GM19240 (cell line): ENCODE data around the gene AGBL3.

Source experiments
- DNase-seq: peaks from one replicate; pipeline ENCODE4 v3.0.0; 2011; ENCODE audit warnings: low spot score; ENCODE audit not compliant: insufficient read length

Gene AGBL3

DNA sequence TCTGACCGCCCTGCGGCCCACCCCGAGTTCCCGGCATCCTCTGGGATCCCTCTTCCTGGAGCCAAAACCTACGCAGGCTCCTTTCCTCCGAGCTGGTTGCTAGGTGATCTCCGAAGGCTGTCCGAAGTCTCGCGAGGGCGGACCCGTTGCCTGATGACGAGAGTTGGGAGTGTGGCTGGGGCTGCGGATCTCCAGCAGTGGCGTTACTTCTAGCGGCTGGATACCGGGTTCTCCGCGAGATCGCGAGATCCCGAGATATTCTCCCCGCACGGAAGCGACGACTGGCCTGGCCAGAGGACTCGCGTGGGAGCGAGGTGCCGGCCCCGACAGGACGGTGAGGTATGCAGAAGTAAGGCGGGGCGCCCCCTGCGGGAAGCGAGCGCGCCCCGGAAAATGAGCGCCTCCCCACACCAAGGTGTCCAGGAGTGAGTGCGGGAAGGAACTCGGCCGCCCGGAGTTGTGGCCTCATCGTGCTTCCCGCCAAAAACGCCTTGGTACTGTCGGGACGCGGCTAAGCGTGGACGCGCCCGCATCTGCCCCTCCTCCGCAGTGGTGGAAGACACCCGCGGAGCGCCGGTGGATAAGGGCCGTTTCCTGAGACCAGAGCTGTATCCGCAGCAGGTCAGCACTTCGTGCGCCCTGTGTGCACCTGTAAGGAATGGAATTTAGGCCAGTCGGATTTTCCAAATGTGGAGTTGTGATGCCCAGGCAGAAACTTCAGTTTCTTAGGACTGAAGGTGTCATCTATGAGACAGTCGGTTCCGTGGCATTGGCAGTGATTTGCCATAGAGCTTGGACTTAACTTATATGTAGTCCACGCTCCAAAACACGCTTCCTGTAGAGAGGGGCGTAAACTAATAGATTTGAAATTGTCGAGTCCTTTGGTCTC, at the start of gene AGBL3:
Gene AGBL3, plus strand, starts transcription at position 146 of the 889 bp plus-strand sequence. CDS start 1,426 bp downstream, outside the sequence.
- peak; percentile 80 for DNase-seq

GRCh38 chr7:134936893-134937510, 49.3 kb upstream of the AGBL3 start:
- DNase-seq, result no peak

- no peak for DNase-seq
These were observed 48.2 kb upstream of the AGBL3 start for GRCh38 chr7:134938141-134938540.

GRCh38 chr7:134939136-134939535, 47.2 kb upstream of the AGBL3 start:
- no peak for DNase-seq

DNA sequence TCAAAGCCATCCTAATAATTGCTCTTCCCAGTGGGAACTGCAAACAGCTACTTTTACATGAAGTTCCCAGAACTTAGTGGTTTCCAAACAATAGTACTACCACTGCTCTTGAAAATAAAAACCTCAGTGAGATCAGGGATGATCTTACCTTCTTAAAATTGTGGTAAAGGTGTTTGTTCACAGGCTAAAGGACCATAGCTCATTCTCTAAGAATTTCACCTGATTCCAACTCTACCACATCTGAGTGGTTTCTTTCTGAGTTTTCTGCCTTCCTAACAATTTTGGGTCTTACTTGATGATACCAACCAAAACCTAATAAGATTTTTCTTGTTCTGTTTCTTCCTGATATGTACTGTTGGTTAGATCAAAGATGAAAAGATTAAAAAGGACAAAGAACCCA, 45.6 kb upstream of the AGBL3 start:
- DNase-seq, result no peak

- DNase-seq, result no peak
These were observed 45.0 kb upstream of the AGBL3 start for GRCh38 chr7:134941185-134941900.

DNA sequence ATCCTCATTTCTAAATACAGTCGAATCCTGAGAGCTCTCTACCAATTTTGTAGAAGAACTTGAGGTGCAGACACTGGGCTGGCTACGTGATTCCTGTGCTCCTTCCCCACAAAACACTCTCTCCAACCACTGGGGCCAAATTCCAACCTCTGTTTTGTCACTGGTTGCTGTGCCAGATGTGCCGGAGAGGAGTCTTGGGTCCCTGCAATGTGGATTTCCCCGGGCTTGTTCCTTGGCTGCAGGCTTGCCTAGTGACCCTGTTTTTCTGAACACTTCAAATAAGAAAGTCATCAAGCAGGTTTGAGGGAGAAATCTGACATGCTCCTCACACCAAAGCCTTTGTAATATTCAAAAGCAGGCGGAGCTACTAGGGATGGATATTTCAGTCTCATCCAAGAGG, 44.4 kb upstream of the AGBL3 start:
- DNase-seq, result no peak

- no peak for DNase-seq
These were observed 43.4 kb upstream of the AGBL3 start for GRCh38 chr7:134942690-134943466.

DNA sequence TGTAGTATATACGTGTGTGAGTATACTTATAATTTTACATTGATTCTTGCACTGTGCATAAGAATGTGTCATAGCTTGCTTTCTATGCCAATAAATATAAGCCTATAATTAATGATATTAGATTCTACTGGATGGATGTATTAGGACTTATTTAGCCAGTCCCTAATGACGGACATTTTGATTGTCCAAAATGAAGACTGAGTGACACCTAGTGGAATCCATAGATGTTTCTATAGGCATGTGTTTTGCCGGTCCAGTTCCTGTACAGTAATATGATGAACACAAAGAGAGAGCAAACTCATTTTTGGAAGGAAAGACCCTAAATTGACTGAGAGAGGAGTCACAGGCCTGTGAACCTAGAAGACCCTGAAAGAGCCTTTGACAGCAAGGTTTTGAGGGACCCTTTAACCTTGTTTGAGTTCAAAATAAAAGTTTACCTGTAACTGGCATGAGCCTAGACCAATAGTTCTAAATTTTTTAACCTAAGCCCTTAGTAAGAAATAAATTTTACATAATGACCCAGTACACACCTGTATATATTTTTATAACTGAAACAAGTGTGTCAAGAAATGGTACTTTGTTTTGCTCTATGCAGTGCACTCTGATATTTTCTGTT, 42.4 kb upstream of the AGBL3 start:
- no peak for DNase-seq

- no peak for DNase-seq
These were observed 40.6 kb upstream of the AGBL3 start for GRCh38 chr7:134945691-134946090.

DNA sequence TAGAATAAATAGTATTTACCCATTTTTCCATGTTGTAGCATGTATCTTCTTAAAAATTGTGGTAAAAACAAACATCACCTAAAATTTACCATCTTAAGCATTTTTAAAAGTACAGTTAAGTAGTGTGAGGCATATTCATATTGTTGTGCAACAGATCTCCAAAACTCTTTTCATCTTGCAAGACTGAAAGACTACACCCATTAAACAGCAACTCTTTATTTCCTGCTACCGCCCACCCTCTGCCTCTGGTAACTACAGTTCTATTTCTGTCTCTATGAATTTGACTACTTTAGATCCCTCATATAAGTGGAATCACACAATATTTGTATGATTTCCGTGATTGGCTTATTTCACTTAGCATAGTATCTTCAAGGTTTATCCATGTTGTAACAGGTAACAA, 40.0 kb upstream of the AGBL3 start:
- DNase-seq, result no peak

DNA sequence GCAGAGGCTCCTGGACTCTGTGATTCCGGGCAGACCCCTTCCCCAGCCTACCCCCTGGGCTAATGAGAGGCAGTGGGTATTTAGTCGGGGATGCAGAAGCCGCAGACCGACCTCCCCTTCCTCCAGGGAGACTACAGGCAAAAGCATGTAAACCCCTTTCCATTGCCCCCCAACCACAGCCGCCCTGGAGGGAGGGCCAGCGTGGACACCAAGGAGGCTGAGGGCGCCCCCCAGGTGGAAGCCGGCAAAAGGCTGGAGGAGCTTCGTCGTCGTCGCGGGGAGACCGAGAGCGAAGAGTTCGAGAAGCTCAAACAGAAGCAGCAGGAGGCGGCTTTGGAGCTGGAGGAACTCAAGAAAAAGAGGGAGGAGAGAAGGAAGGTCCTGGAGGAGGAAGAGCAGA, 39.0 kb upstream of the AGBL3 start:
- DNase-seq, result no peak

- DNase-seq, result no peak
These were observed 38.5 kb upstream of the AGBL3 start for GRCh38 chr7:134947831-134948230.

GRCh38 chr7:134948246-134948645, 38.1 kb upstream of the AGBL3 start:
- no peak for DNase-seq

DNA sequence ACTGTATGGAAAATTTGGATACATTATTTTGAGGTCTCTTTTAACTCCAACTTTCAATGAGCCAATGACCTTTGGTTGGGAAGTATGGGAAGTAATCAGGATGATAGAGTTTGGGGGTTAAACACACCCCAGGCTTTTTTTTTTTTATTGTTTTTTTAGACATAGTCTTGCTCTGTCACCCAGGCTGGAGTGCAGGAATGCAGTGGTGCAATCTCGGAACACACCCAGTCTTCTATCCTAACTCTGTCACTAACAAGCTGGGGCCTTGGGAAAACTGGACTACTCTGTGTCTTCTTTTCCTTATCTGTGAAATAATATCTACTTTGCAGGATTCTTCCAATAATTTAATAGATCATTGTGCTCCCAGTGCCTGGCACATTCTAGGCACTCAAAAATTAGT, 37.6 kb upstream of the AGBL3 start:
- DNase-seq, result no peak

DNA sequence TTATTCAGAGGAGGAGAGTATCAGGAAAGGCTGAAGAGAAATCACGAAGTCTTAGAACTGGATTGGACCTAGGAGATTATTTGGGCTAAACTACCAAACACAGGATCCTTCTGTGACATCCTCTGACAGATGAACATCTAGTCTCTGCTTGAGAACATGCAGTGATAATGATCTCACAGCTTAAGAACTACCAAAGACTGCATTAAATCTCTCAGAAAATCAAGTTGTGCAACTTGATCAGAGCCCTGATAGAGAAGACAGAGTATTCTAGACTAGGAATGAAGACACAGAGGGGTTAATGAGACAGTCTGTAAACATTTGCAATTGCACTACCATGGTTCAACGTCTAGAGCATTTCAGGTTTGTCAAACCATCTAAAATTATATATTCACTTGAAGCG, 37.1 kb upstream of the AGBL3 start:
- no peak for DNase-seq

DNA sequence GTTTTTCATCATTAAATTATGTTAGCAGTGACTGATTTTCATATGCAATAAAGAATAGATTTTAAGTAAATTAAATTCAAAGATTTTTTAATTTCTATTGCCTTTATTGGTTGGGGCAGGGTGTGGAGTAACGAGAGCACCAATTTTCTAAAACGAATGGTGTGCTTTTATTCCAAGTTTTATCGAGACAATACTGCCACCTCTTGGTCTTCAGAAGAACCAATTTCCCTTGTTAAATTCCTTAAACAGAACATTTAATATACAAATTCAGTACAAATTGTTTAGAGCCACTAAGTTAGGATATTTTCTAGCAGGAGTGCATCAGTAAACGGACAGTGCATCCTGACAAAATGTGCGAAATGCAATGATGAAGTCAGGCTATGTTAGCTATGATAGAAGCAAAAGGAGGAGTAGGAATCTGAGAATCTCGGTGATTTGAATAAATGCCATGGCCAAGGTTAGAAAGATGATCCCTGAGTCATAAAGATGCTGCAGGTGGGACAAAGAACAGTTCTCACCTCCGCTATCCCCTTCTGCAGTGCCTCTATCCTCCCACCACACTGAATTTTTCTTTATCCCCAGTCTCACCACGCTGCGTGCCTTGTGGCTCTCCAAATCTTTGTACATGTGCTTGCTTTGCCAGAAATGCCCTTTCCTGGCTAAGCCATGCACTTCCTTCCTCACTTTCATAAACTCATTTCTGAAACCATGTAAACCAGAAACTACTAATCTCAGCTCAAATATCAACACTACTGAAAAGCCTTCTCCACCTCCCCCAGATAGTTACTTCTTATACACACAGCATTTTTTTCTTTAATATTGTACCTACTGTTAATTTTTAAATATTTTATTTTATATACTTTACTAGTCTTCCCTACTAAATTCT, 31.9 kb upstream of the AGBL3 start:
- no peak for DNase-seq

DNA sequence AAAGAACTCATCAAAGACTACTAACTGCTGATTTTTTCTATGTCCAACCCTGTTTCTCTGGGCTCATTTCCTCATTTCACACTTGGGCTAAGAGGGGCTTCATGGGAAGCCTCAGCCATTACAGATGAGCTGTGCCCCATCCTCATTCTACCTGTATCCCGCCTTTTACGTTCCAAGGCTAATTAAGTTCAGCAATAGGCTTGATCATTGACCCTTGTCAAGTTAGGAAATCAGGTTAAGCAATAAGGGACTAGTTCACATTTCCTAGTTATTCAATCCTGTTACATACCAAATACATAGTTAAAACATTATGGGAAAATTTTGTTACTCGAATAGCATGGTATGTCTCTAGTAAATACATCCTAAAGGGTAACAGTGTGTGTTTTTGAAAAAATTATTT, 29.3 kb upstream of the AGBL3 start:
- no peak for DNase-seq

GRCh38 chr7:134959810-134960209, 26.5 kb upstream of the AGBL3 start:
- DNase-seq, result no peak

DNA sequence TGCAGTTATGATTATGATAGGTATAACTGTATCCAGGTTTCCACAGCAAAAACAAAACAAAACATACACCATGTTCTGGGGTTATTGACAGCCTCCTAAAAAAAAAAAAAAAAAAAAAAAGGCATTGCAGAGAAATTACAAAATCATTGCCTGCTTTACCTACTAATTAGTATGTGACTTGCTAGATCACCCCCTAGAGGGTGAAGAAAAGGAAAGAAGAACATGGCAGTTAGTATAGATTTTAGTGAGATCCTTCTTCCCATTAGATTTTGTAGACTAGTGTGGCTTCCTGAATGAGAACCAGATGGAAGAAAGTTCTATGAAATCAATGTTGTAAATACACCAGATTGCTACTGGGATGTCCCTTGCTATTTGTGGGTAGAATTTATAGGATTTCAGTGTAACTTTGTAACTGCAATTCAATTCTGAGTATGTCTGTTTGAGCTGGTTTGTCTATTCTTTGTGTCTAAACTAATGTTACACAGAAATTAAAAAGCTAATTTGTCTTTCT, 24.0 kb upstream of the AGBL3 start:
- no peak for DNase-seq
